HG02623 (cell line): ENCODE results near the gene YEATS2.

Source experiments
- ATAC-seq: cut with Tn5 transposase; IDR thresholded peaks from one replicate; pipeline ENCODE4 v1.9.1; 2021; ENCODE audit warnings: moderate library complexity; ENCODE audit not compliant: unreplicated experiment

YEATS2 gene

DNA sequence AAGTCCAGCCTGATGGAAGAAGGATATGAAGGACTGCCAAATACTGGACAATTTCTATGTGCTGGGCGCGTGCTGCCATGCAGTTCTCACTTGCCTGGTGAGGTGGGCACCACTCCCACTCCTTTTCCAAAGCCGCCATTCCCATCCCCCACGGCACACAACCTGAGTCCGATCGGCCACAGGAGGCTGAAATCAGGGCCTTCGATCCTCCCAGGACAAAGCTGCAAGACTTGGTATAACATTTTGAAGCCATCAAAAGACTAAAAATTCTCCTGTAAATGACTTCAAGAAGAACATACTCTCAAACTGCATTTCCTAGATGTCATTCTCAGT is 130.9 kb downstream of the YEATS2 start:
- no peak for ATAC-seq

DNA sequence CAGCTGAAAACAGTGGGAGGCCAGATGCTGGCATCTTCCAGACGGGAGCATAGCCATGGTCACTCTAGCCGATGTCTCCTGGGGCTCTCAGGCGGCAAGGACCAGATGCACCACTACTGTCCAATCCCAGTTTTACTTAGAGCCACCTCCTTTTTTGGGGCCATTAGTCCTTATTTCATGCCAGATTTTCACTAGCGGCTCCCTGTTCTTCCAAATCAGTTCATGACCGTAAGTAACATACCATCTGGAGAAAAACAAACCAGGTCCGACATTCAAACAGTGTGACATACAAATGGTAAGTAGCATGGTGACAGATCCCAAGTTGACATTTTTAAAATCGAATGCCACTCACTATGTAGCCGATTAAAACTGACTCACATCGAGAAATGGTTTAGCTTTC is 131.9 kb downstream of the YEATS2 start:
- ATAC-seq, result no peak

DNA sequence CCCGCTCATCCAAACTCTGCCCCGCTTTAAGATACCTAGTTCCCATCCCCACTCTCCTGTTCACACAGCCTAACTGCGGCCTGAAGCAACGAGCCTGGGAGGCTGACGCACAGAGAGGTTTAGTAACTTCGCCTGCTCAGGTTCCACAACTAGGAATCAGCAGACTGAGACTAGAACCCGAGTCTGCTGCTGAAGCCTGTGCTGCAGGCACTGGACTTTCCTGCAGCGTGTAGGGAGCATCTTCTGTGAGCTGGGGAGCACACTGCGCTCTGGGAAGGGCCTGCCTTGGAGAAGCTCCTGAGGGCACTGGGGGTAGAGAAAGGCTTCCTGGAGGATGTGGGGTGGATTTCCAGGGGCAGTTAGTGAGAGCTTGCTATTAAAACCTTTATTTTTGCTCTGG is 132.6 kb downstream of the YEATS2 start:
- no peak for ATAC-seq

DNA sequence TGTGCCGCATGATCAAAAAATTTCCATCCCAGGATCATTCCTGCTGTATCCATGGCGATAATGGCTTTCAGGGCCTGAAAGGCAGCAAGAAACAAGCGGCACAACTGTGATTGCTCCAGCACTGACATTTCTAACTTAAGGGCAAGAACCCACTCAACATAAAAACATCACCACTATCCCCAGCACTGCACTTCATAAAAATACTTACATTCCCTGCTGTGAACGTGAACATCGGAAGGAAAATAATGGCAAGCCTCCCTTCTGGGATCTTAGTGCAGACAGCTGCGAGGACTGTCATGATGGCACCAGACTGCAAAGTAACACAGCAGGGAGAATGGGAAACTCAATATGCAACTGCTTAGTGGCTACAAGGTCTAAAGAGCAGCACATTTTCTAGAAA is 135.9 kb downstream of the YEATS2 start:
- ATAC-seq, result no peak

DNA sequence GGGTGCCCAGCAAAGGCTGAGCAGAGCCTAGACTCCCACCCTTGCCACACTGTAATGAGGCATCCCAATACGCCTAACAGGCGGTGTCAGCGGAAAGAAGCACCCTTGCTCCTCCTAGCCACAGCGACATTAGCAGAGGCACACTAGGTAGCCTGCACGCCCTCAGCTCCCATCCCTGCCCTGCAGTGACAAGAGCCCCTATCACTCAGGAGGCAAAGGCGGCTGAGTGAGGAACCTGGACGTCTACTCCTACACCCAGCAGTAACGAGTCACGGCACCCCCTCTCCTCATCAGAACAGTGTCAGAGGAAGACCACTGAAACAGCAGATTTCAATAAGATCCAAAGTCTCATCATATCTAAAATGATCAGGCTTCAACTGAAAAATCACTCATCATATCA is 139.8 kb downstream of the YEATS2 start:
- no peak for ATAC-seq

DNA sequence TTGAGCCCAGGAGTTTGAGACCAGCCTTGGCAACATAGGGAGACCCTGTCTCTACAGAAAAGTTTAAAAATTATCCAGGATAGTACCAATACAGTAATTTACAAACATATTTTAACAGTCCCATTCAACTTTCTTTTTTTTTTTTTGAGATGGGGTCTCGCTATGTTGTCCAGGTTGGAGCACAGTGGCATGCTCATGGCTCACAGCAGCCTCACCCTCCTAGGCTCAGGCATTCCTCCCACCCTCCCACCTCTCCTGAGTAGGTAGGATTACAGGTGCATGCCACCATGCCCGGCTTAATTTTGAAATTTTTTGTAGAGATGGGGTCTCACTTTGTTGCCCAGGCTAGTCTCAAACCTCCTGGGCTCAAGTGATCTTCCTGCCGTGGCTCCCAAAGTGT is 140.3 kb downstream of the YEATS2 start:
- ATAC-seq, result no peak

DNA sequence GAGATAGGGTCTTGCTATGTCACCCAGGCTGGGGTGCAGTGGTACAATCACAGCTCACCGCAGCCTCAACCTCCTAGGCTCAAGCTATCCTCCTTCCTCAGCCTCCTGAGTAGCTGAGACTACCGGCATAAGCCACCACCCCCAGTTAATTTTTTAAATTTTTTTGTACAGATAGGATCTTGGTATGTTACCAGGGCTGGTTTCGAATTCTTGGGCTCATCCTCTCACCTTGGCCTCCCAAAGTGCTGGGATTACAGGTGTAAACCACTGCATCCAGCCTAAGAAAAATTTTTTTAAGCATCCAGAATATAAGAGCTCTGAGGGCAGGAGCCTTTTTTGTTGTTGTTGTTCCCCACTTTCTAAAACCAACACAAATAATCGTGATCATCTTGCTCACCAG is 142.2 kb downstream of the YEATS2 start:
- ATAC-seq, result no peak

DNA sequence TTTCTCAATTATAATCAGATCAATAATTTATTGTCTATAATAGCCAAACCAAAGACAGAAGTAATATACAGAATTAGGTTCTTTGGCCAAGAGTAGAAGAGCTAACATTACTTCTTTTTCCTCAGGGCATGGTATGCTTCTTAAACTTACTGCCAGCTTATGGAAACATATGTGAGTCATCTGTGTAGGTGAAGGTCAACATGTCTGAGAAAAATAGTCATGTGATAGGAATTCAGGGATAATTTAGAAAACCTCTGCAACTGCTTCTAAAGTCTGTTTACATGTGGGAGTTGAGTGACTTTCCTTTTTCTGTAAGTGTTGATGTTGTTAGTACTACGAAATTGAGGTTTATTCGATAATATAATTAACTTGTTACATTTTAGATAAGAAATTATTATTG is 147.0 kb downstream of the YEATS2 start:
- no peak for ATAC-seq

DNA sequence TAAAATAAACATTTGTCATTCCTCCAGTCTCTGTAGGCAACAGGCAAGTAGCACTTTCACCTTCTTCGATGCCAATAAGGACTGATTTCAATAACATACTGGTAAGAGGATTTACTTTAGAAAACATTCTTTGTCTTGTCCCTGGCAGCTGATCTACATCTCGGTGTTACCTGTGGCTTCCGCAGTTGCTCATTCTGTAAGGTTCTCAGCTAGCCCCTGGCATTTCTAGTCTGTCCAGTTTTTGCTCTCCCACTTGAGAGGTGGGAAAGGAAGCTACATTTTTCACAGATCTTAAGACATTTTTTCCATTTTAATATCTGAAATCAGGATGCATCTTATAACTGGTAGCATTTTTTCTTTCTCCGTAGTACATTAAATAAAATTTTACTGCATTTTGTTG is 147.5 kb downstream of the YEATS2 start:
- ATAC-seq, result no peak

DNA sequence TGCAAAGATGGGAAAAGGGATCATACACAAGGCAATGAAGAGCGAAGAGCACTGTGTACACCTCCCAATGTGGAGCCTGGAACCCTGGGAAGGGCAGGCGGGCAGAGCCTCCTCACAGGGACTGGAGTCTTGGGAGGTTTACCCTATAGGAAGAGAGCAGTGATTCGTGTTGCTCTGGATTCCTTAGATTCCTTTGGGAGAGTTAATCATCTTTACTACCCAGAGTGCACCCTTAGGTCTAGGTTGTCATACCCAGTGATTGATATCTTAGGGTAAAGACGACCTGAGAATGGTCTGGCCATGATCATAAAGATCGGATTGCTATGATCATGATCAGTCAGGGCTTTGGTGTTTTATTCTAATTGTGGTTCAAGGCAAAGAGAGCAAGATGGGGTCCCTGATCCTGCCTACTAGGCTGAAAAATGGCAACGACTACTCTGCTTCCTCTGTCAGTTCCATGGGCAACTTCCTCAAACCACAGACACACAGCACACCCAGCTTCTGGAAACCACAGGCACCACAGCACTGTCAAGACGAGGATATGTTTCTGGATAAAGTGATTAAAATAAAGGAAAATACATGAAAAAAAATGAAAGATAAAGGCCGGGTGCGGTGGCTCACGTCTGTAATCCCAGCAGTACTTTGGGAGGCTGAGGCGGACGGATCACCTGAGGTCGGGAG is 148.2 kb downstream of the YEATS2 start:
- ATAC-seq, result no peak

DNA sequence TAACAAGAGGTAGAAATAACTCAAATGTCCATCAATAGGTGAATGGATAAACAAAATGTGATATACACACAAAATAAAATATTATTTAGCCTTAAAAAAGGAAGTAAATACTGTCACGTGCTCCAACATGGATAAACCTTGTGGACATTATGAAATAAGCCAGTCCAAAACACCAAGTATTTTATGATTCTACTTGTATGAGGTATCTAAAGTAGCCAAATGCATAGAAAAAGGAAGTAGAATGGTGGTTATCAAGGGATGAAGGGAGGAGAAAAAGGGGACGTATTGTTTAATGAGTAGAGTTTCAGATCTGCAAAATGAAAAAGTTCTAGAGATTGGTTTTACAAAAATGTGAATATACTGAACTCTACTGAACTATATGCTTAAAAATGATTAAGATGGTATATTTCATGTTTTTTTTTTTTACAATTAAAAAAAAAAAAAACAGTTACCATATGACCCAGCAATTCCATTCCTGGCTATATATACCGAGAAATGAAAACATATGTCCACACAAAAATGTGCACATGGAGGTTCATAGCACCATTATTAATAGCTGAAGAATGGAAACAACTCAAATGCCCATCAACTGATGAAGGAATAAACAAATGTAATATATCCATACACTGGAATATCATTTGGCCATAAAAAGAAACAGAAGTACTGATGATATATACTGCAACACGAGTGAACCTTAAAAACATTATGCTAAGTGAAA is 156.9 kb downstream of the YEATS2 start:
- ATAC-seq, result no peak

DNA sequence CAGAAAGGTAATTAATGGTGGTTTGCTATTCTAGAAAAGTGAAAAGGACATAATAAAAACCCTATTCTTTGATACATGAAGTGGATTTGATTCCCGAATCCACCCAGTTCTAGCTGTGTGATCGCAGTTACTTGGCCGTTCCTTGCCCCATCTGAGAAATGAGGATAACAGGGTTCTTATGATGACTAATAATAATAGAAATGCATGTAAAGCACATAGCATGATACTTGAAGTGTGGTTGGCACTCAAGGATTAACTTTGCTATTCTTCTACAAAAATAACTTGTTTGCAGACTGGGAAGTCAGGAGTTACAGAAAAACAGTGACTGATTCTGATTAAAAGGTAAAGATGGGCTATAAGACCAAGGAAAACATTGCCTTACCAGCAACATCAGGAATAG is 160.3 kb downstream of the YEATS2 start:
- ATAC-seq, result no peak
